C4-2B (cell line): ENCODE measurements around the gene PHLPP1.

Source experiments
- H3K27ac ChIP-seq: fragments of 450-650 bp; 2 replicates; pipeline ENCODE4 v1.5.1; 2017
- ZFX ChIP-seq: fragments of 450-650 bp; IDR thresholded peaks from 2 replicates; pipeline ENCODE4 v1.6.1; 2017
- TF ChIP-seq, protein P1 (sequence below): fragments of 450-650 bp; conservative IDR thresholded peaks from 2 replicates; pipeline ENCODE4 v1.5.1; 2017; ENCODE audit warnings: mild to moderate bottlenecking

PHLPP1 gene

GRCh38 chr18:62974928-62975675, 259.8 kb downstream of the PHLPP1 start:
- TF ChIP-seq, protein P1, sequence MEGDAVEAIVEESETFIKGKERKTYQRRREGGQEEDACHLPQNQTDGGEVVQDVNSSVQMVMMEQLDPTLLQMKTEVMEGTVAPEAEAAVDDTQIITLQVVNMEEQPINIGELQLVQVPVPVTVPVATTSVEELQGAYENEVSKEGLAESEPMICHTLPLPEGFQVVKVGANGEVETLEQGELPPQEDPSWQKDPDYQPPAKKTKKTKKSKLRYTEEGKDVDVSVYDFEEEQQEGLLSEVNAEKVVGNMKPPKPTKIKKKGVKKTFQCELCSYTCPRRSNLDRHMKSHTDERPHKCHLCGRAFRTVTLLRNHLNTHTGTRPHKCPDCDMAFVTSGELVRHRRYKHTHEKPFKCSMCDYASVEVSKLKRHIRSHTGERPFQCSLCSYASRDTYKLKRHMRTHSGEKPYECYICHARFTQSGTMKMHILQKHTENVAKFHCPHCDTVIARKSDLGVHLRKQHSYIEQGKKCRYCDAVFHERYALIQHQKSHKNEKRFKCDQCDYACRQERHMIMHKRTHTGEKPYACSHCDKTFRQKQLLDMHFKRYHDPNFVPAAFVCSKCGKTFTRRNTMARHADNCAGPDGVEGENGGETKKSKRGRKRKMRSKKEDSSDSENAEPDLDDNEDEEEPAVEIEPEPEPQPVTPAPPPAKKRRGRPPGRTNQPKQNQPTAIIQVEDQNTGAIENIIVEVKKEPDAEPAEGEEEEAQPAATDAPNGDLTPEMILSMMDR: no peak
- TF ChIP-seq ZFX: no peak

DNA sequence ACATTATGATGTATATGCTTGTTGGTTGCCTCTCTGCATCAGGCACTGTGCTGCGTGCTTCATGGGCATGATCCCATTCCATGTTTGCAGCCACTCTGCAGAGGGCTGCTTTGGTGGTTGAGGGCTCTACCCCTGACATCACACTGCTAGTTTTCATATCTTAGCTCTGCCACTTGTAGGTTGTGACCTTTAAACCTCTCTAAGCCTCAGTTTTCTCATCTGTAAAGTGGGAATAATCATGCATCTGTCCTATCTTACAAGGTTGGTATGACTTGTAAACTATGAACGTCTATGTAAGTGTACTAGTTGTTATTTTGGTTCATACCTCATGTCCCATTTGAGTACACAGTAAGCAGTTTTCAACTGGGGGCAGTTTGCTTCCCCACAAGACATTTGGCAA, 260.4 kb downstream of the PHLPP1 start:
- H3K27ac ChIP-seq: no peak overlapping the region
- TF ChIP-seq, protein P1: no peak
- no peak for TF ChIP-seq ZFX

More at GRCh38 chr18:62974928-62975675, 259.8 kb downstream of the PHLPP1 start:
- no peak overlapping the region for H3K27ac ChIP-seq

GRCh38 chr18:62976227-62976626, 260.9 kb downstream of the PHLPP1 start:
- TF ChIP-seq ZFX: no peak
- TF ChIP-seq, protein P1: no peak

DNA sequence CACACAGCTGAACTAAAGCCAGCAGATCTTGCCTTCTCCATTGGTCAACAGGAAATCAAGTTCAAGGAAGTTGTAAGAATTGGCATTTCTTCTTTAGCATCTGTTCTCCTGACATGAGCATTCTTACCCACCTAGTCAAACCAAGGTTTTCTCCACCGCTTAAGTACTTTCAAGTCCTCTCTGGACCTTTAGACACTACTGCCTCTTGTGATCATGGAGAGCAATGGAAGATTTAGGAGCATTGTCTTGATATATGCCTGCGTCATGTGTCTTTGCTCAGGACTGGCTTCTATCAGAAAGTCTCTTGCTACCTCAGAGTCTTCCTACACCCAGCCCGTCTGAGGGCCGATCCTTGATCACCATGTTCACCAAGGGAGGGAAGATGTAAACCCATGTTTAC, 262.2 kb downstream of the PHLPP1 start:
- TF ChIP-seq, protein P1: no peak
- no peak for TF ChIP-seq ZFX

More at GRCh38 chr18:62976227-62976626, 260.9 kb downstream of the PHLPP1 start:
- no peak overlapping the region for H3K27ac ChIP-seq

DNA sequence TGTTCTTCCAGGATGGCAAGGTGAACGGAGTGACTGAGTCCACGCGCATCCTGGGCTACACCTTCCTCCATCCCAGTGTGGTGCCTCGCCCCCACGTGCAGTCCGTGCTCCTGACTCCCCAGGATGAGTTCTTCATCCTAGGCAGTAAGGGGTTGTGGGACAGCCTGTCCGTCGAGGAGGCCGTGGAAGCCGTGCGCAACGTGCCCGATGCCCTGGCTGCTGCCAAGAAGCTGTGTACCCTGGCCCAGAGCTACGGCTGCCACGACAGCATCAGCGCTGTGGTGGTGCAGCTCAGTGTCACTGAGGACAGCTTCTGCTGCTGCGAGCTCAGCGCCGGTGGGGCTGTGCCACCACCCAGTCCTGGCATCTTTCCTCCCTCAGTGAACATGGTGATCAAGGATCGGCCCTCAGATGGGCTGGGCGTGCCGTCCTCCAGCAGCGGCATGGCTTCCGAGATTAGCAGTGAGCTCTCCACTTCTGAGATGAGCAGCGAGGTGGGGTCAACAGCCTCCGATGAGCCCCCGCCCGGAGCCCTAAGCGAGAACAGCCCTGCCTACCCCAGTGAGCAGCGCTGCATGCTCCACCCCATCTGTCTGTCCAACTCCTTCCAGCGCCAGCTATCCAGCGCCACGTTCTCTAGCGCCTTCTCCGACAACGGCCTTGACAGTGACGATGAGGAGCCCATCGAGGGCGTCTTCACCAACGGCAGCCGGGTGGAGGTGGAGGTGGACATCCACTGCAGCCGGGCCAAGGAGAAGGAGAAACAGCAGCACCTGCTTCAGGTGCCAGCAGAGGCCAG, 263.1 kb downstream of the PHLPP1 start:
- H3K27ac ChIP-seq: no peak overlapping the region
- TF ChIP-seq, protein P1: no peak
- no peak for TF ChIP-seq ZFX

More for the DNA sequence above, 262.2 kb downstream of the PHLPP1 start:
- no peak overlapping the region for H3K27ac ChIP-seq

DNA sequence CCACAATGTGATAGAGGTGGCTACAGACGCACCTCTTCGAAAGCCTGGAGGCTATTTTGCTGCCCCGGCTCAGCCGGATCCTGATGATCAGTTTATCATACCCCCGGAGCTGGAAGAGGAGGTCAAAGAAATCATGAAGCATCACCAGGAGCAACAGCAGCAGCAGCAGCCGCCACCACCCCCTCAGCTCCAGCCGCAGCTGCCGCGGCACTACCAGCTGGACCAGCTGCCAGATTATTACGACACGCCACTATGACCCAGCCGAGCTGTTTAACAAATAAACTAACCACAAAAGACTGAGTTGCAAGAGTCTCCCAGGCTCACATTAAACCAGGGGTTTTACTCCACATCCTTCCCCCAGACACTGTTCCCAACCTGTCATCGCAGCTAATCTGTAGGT, 263.8 kb downstream of the PHLPP1 start:
- TF ChIP-seq, protein P1: no peak
- TF ChIP-seq ZFX: no peak

DNA sequence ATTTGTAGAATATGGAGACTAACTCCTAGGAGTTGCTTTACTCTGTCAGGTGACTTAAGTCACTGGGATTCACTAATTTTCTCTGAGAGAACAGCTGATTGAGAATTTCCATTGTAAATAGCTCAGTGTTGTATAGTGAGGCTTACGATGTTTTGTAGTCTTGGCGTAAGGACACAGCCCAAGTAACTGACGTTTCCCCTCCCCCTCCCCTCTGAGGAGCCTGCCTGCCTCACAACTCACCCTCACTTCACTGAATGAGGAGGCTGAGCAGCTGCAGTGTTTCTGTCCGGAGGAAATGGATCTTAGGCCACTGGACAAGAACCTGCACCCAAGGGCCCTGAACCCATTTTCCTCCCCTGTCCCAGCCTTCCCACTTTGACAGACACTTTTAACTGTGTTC, 264.6 kb downstream of the PHLPP1 start:
- TF ChIP-seq, protein P1: no peak
- TF ChIP-seq ZFX: no peak
- no peak overlapping the region for H3K27ac ChIP-seq

More for the DNA sequence above, 263.8 kb downstream of the PHLPP1 start:
- H3K27ac ChIP-seq: no peak overlapping the region
